Esophagus mucosa (tissue), 1 donor: ENCODE results near the gene TRIM44. TPM values are rescaled to one million over a fixed set of nuclear protein-coding genes. Genes with fewer than 3 reads are reported as not detected.
"Not testable (repeated sequence)": the region's sequence is repeated elsewhere in the genome, so short reads cannot be mapped to it uniquely, and the experiment has no call there.

ENCODE experiments used
- ATAC-seq: fragments of 200-7000 bp; cut with Tn5 transposase; one replicate; pipeline ENCODE4 v1.9.1; 2020
- total RNA-seq: library from RNA; stranded (reverse); gene quantifications from one replicate; pipeline ENCODE4 v1.2.4, GENCODE V29; 2023
- donor health status: DM: yes; HTN: yes; CAD: no.

The TRIM44 gene
- total RNA-seq, 1 donor from 2014 or later = 22.7 TPM

DNA sequence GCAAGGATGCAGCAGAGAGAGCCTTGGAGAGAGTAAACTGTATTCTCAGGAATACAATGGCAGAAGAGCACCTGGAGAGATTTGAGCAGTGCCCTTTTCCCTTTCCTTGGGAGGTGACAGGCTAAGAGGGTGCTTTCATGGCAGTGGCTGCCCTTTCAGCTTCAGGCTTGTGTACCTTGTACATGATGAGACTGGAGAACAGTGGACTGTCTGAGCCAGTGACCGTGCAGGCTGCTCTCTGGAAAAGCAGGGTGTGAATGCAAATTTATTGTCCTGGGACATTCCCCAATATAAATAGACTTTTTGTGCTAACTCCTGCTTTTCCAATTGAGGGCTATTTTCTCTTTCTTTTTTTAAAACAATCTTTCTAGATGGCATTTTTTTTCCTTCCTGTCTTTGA, 99.3 kb downstream of the TRIM44 start:
- ATAC-seq = no peak

DNA sequence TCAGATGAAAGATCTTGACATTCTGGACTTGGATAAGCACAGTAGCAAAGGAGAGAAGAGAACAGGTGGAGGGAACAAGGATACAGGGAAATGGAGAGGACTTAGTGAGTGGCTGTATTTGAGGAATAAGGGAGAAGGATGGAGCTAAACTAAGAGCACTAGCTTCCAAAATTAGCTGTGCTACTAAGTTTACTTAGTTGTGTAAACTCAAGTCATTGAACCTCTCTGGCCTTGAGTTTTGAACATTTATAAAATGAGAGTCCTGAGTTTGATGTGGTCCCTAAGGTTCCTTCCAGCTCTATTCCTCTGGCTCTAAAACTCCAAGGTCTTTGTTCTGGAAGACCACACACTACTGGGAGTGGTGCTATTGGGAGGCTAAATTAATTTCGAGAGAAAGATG, 100.7 kb downstream of the TRIM44 start:
- ATAC-seq = no peak

DNA sequence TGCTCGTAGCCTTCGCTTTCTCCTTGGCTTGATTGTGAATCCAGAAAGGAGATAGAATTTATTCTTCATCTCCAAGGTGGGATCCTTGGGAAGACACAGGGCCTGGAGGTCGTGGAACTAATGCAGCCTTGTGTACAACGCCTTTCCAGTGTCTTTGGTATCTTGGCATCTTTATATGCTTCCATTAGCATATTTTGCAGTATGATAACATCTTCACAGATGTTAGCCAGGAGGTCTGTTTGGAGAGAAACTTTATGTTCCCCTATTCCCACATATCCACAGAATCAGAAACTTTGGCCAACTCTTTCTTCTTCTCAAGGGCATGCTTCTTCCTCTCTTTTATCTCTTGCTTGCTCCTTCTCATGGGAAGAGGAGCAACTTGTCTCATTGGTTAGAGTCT, 101.2 kb downstream of the TRIM44 start:
- ATAC-seq = no peak

DNA sequence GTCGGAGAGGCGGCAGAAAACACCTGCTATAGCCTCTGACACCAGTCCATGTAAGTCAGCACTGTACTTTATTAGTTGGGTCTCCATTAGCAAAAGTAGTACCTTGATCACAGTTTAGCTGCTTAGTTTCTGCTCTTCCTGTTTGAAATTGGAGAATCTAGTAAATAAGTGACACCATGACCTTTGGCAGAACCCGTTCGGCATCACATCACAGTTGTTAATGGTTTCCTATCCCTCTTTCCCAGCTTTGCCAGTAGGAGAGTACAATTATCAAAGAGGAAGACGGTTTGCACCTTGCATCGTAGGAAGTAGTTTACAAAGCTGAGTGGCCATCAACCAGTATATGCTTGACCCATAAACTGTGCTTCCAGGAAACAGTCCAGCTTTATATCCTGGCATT, 101.8 kb downstream of the TRIM44 start:
- ATAC-seq = no peak

DNA sequence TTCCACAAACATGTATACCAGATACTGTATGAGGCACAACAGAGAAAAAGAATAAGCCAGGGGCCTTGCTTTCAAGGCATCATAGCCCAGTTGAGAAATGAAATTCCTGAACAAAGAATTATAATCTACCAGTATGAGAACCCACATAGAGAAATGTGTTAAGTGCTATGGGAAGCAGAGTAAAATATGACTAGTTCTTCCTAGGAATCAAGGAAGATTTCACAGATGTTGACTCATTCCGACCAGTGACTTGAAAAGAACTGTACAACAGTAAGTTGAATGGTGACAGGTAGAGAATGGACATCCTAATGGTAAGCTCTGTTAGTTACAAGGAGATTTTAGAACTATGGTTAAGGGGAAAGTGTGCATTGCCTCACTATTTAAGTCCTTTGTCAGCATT, 102.6 kb downstream of the TRIM44 start:
- ATAC-seq = no peak

DNA sequence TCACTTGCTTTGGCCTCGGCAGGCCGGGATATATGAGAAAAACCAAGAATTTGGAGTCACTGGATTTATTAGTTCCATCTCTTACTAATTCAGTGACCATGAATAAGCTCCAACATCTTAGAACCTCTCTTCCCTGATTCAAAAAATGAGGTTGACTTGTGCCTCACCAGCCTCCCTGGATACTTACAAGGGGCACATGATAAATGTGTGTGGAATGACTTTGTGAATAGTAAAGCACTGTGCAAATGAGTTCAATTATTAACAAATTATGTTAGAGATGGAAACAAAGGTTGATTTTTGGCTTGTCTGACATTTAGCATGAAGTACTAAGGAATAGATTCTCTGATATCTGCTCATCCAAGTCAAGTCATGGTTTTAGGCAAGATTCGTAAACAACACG, 104.1 kb downstream of the TRIM44 start:
- ATAC-seq = no peak

DNA sequence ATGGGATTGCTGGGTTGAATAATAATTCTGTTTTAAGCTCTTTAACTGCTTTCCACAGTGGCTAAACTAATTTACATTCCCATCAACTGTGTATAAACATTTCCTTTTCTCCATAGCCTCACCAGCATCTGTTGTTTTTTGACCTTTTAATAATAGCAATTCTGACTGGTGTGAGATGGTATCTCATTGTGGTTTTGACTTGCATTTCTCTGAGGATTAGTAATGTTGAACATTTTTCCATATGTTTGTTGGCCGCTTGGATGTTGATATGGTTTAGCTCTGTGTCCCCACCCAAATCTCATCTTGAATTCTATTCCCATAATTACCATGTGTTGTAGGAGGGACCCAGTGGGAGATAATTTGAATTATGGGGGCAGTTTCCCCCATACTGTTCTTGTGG, 107.8 kb downstream of the TRIM44 start:
- not testable (repeated sequence) for ATAC-seq

DNA sequence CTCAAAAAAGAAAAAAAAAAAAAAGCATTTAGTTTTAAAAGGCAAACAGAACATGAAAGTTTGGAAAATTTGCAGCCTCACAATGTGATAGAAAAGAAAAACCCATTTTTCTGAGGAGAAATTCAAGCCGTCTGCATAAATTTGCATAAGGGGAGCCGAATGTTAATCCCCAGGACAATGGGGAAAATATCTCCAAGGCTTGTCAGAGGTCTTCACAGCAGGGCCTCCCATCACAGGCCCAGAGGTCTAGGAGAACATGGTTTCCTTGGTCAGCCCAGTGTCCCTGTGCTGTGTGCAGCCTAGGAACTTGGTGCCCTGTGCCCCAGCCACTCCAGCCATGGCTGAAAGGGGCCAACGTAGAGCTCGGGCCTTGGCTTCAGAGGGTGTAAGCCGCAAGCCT, 109.1 kb downstream of the TRIM44 start:
- ATAC-seq = no peak

DNA sequence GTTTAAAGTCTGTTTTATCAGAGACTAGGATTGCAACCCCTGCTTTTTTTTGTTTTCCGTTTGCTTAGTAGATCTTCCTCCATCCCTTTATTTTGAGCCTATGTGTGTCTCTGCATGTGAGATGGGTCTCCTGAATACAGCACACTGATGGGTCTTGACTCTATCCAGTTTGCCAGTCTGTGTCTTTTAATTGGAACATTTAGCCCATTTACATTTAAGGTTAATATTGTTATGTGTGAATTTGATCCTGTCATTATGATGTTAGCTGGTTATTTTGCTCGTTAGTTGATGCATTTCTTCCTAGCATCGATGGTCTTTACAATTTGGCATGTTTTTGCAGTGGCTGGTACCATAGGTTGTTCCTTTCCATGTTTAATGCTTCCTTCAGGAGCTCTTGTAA, 114.7 kb downstream of the TRIM44 start:
- not testable (repeated sequence) for ATAC-seq

DNA sequence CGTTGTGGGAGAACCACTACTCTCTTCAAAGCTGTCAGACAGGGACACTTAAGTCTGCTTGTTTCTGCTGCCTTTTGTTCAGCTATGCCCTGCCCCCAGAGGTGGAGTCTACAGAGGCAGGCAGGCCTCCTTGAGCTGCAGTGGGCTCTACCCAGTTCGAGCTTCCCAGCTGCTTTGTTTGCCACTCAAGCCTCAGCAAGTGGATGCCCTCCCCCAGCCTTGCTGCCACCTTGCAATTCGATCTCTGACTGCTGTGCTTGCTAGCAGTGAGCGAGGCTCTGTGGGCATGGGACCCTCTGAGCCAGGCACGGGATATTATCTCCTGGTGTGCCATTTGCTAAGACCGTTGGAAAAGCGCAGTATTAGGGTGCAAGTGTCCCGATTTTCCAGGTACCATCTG, 116.4 kb downstream of the TRIM44 start:
- not testable (repeated sequence) for ATAC-seq

DNA sequence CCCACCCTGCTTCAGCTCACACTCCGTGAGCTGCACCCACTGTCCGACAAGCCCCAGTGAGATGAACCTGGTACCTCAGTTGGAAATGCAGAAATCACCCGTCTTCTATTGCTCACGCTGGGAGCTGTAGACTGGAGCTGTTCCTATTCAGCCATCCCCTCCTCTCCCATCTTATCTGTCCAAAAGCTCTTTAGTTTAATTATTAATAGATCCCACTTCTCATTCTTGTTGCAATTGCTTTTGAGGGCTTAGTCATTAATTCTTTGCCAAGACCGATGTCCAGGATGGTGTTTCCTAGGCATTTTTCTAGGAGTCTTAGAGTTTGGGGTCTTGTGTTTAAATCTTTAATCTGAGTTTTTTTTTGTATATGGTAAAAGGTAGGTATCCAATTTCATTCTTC, 116.8 kb downstream of the TRIM44 start:
- ATAC-seq = no peak

DNA sequence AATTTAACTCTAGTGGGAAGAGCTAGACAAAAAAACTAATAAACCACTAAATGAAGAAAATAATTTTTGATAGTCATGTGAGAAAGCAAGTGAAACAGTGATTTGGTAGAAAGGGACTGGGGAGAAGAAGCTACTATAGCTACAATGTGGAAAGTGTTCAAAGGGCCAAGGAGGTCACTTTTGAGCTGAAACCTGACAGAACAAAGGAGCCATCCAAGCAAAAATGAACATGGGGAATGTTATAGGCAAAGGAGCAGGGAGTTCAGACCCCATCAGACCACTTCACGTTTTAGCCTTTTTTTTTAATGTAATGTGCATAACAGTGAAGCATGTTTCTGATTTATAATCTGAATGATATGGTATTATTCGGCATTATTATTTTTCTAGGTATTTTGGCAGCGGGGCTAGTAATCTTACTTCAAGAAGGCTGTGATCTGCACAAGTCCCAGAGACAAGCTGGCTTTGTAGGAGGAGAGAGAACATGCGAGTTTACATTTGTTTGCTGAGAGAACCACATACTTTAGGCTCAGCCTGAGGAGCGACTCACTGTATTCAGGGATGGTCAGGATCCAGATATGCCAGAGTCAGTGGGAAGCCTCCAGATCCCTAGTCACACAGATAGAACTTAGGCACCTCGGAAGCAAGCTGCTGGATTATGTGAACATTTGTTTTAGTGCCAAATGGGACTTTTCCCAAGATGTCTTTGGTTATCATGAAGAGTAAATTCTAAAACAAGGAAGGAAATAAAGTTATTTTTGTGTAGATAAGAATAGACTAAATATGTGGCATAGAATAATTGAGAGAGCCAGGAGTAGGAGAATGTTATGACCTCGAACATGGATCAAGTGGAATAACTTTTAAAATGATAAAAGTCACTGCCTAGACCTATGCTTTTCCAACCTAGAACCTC, 118.6 kb downstream of the TRIM44 start:
- ATAC-seq = no peak

DNA sequence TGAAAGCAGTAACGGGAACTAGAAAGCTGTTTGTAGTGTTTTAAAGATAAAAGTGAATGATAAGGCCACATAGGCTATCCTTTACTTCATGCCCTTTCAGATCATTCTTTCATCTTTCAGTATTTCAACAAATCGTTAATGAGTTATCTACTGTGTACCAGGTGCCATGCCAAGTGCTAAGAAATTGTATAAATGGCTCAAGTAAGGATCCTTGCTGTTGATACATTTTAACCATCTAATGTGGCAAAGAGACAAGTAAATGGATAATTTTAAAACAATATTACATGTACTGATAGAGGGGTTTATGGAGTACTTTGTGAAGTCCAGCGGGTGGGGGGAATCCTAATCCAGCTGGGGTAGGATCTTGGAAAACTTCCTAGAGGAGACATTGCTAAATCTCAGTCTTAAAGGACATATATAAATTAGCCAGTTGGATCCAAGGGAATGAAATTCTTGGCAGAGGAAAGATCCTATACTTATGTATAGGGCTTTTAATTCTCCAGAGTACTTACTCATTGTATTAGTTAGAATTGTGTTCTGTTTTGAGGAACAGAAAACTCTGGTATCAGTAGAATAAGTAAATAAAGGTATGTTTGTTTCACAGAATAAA, 119.4 kb downstream of the TRIM44 start:
- no peak for ATAC-seq

DNA sequence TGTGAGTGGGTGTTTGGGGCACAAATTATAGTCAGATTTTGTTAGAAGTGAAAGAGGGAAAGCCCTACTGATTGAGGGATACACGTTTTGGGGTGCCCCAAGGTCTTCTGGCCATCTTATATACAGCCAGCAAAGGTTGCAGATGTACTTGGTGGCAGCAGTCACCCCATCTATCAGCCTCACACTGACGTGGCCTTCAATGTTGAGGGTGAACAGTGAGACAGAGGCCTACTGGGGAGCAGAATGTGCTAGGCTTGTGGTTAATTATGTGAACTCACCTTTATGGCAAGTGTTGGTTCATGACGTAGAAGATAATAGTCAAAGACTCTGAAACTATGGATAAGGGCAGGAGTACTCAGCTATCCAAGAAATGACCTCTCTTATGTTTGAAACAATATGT, 121.2 kb downstream of the TRIM44 start:
- no peak for ATAC-seq

DNA sequence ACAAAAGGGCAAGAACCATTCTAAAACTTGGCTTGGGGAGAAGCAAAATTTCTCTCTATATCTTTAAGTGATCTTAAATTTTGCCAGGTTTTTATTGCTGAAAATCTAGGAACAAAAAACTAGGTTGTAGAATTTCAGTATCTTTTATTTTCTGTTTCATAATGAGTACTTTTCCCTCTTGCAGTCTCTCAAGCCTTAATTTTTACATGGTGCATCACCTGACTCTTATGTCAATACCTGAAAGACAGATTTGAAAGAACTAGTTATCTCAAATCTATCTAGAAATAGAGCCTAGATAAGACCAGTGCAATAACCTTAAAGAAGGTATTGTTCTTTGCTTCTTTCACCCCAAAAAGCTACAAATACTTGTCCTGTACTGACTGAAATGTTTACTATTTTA, 122.1 kb downstream of the TRIM44 start:
- no peak for ATAC-seq

DNA sequence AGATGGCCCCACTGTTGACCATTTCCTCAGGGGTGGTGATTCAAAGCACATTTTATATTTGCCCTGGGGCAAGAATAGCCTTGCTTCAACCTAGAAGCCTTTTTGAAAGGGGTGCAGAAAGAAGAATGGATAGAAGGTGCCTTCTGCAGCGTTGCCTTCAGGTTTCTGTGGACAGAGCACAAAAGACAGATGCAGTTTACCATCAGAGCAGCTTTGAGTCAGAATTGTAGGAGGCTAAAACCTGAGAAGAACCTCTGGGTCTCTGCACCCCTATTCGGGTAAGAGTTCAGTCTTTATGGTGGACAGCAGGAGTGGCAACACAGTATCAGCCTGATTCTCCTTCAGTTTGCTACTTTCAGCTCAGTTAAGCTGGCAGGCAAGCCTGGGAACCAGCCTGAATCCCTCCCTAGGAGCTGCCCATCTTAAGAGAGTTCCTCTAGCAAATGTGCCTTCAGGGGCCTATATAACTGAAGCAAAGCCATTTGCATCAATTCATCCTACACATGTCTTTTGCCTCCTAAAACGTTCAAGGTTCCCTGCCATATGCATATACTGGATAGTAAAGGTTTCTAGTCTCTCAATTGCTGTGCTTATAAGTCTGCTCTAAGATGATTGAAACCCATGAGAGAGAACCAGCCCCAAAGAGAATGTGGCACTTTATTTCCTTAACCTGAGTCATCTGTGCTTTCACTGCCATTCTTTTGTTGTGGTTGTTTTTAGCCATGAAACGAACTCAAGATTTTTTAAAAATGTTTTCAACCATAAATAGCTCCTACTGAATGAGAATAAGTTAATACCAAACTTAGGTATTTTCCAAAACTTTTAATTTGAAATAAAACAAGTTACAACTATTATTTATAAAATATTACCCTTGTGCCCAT, 123.0 kb downstream of the TRIM44 start:
- no peak for ATAC-seq

DNA sequence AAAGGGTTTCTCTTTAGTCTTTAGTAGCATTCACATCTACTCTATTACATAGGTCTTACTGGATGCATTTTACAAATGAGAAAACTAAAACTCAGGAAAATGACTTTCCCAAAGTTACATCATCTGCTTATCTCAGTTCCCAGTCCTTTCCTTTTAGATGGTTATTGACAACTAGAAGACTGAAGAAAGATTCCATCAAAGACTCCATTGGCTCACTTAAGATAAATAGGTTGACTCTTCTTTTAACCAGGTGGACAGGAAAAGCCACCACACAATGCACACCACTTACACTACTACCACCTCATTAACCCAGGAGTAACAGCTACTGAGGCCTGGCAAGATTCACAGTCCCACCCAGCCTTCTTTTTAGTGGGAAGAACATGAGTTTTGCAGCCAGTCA, 123.6 kb downstream of the TRIM44 start:
- no peak for ATAC-seq

DNA sequence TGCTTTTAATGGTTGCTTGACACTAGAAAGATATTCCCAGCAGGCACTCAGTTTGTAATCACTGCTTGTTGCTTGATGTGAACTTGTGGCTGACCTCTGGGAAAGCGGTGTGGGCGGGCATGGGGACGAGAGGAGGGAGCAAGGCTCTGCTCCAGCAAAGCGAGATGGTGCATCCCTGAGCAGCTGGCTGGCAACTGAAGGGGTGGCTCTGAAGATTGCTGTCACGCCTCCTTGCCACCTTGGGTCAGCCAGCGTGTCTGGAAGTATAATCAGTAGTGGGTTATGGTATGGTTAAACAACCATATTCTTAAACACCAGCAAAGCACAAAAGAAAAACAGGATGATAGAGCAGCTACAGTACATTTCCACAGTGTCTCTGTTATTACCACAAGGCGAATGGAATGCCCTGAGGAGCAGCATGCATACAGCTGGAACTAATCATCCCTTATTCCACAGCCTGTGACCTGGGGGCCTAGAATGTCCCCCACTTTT, 124.5 kb downstream of the TRIM44 start:
- no peak for ATAC-seq

DNA sequence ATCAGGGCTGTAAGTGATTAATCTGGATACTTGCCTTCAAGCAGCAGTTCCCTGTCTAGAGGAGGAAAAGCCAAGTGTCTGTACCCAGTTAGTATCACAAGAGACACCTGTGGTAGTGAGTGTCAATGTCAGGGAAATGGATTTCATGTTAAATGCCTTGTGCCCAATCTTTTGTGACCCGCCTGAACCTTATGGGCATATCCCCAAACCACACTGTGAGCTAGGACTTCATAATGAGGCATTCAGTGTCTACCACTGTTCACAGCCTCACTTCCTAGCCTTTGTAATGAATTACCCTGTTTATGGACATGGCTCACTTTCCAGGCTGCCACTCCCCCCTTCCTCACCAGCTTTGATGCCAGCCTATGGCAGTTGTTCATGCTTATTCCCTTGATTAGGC, 125.1 kb downstream of the TRIM44 start:
- no peak for ATAC-seq

DNA sequence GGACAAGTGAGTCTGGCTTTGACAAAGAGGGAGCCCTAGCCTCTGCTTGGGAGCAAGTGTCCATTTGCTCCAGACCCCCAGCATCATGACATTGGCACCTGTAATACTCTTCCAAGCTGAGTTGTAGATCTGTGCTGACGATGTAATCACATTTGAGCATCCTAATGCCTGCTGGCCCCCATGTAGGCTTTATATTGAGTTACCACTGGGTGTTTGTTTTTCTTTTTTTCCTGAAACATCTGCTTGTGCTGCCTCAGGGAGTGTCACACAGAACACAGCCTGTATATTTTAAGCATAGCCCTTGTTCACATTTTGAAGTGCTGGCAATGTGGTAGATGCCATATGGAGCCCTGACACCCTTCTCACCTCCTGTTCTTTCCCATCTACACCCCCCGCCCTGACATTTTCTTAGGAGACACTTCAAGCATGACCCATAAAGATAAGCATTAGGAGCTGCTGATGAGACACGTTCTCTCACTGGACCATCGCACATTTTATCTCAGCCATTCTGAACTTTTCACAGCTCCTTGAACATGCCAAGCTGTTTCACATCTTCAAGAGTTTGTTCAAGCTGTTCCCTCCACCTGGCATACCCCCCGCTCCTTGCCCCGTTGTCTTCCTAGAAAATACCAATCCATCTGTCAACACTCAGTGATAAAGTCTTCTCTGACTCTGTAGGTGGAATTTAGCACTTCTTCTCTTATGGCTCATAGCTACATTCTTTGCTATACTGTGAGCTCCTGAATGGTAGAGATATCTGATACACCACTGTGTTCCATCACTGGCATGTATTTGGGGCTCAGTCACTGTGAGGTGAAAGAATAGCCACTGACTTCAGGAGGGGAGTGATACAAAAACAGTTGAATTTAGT, 128.7 kb downstream of the TRIM44 start:
- ATAC-seq = no peak

DNA sequence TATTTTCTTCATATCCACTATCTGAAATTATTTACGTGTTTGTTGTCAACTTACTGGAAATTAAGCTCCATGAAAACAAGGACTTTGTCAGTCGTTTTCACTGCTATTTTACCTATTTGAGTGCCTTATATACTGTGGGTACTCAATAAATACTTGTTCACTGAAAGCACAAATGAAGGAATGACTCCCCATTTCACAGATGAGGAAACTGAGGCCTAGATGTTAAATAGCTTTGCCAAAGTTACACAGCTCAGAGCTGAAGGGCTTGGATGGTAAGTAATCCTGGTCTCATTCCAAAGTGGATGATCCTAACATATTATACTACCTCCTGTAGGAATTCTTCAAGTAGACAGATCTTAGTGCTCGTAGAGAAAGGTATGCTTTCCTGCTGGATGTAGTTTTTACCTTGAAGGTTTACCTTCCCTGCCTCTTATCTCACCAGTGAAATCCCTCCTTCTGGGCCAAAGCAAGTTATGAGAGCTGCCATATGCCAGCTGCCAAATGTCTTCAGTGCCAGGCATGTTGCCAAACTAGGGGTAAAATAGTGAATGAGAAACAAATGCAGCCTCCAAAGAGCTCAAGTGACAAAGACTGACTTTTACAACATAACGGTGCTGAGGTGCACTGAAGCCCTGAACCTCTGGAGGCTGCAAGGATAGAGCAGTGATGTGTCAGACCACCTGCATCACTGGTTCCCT, 129.7 kb downstream of the TRIM44 start:
- ATAC-seq = no peak

DNA sequence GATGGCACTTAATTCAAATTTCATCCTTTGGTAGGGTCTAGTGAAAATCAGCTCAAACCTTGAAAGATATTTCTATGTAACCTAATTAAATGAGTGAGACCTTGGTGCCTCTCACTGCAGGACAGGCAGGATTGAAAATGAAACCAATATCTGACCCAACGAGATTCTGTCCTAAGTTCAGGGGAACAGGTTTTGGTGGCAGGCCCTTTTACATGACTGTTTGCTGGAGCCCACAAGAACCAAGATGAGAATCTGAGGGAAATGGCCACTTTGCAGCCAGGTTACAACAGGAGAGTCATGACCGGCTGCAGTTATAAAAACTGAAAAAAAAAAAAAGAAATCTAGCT, 130.2 kb downstream of the TRIM44 start:
- ATAC-seq = no peak
